DOHH2 (cell line): Measurements from ENCODE around the gene RGR.

ENCODE experiments used
- H3F3A ChIP-seq: fragments of 200-600 bp; sonication (generic), shearing (Covaris generic); 2 replicates; pipeline ENCODE4 v1.6.0; 2016; ENCODE audit warnings: antibody characterized with exemption, mild to moderate bottlenecking; ENCODE audit not compliant: control insufficient read depth, insufficient read depth
- H3K27ac ChIP-seq: fragments of 200-600 bp; sonication (generic); 2 replicates; pipeline ENCODE4 v1.5.1; 2014; ENCODE audit warnings: low read depth, mild to moderate bottlenecking, low read length, moderate library complexity
- H3K27me3 ChIP-seq: fragments of 200-600 bp; sonication (generic); 2 replicates; pipeline ENCODE4 v1.6.1; 2014; ENCODE audit warnings: mild to moderate bottlenecking, low read length, mixed read lengths; ENCODE audit not compliant: control insufficient read depth
- H3K36me3 ChIP-seq: fragments of 200-600 bp; sonication (generic); 2 replicates; pipeline ENCODE4 v1.6.1; 2014; ENCODE audit warnings: mild to moderate bottlenecking, low read length, moderate library complexity, mixed read lengths; ENCODE audit not compliant: control insufficient read depth
- H3K4me1 ChIP-seq: fragments of 200-600 bp; sonication (generic); 2 replicates; pipeline ENCODE4 v1.6.1; 2014; ENCODE audit warnings: mild to moderate bottlenecking, low read length, mixed read lengths; ENCODE audit not compliant: control insufficient read depth
- H3K4me2 ChIP-seq: fragments of 200-600 bp; sonication (generic); 2 replicates; pipeline ENCODE4 v1.6.0; 2014; ENCODE audit warnings: mild to moderate bottlenecking, low read length, moderate library complexity
- H3K4me3 ChIP-seq: fragments of 200-600 bp; sonication (generic); 2 replicates; pipeline ENCODE4 v1.5.1; 2014; ENCODE audit warnings: mild to moderate bottlenecking, low read length, mixed read lengths
- H3K79me2 ChIP-seq: fragments of 200-600 bp; sonication (generic); 2 replicates; pipeline ENCODE4 v1.6.1; 2014; ENCODE audit warnings: mild to moderate bottlenecking, low read length, mixed read lengths; ENCODE audit not compliant: control insufficient read depth
- H3K9me2 ChIP-seq: fragments of 200-600 bp; sonication (generic); replicated peaks from 2 replicates; pipeline ENCODE4 v1.6.1; 2014; ENCODE audit warnings: mild to moderate bottlenecking, low read length, mixed read lengths; ENCODE audit not compliant: control insufficient read depth
- H3K9me3 ChIP-seq: fragments of 200-600 bp; sonication (generic); 2 replicates; pipeline ENCODE4 v1.6.1; 2014; ENCODE audit warnings: antibody characterized with exemption, low read length, mixed read lengths; ENCODE audit not compliant: control insufficient read depth, insufficient read depth
- H4K20me1 ChIP-seq: fragments of 200-600 bp; sonication (generic); 2 replicates; pipeline ENCODE4 v1.6.0; 2014; ENCODE audit warnings: low read depth, mild to moderate bottlenecking, antibody characterized with exemption, low read length, moderate library complexity; ENCODE audit not compliant: control insufficient read depth, insufficient read depth
- CTCF ChIP-seq: fragments of 200-600 bp; sonication (generic); IDR thresholded peaks from one replicate; pipeline ENCODE4 v1.5.1; 2014; ENCODE audit warnings: antibody characterized with exemption, mild to moderate bottlenecking, low read depth, low read length; ENCODE audit not compliant: poor library complexity, severe bottlenecking
- EZH2phosphoT487 ChIP-seq: fragments of 200-600 bp; sonication (generic); IDR thresholded peaks from 2 replicates; pipeline ENCODE4 v1.6.1; 2017; ENCODE audit warnings: borderline replicate concordance, mild to moderate bottlenecking, antibody characterized with exemption, low read length, moderate library complexity, mixed read lengths

The RGR gene

GRCh38 chr10:84226616-84227015, 18.2 kb upstream of the RGR start:
- no peak overlapping the region for H3K4me2 ChIP-seq
- no peaks in the 10 kb centered on the region for H3K4me1 ChIP-seq
- TF ChIP-seq CTCF (no peak), EZH2phosphoT487 (no peak)

GRCh38 chr10:84227810-84228209, 17.0 kb upstream of the RGR start:
- peaks cover 2% of the 10 kb centered on the region; the same call in 1 of the 2 replicates for H3K27me3 ChIP-seq
- H3F3A ChIP-seq: no peaks in the 10 kb centered on the region
- H3K4me3 ChIP-seq: no peak overlapping the region
- no peak for TF ChIP-seq EZH2phosphoT487
- TF ChIP-seq CTCF: no peak
- H3K79me2 ChIP-seq: no peaks in the 10 kb centered on the region
- H3K4me2 ChIP-seq: no peak overlapping the region
- H4K20me1 ChIP-seq: no peaks in the 10 kb centered on the region
- no peaks in the 10 kb centered on the region for H3K36me3 ChIP-seq
- no peak overlapping the region for H3K27ac ChIP-seq
- H3K9me2 ChIP-seq: no peaks in the 10 kb centered on the region
- H3K9me3 ChIP-seq: no peaks in the 10 kb centered on the region
- H3K4me1 ChIP-seq: no peaks in the 10 kb centered on the region

More at GRCh38 chr10:84226616-84227015, 18.2 kb upstream of the RGR start:
- no peaks in the 10 kb centered on the region for H3K79me2 ChIP-seq
- no peak overlapping the region for H3K27ac ChIP-seq
- H3K9me3 ChIP-seq: no peaks in the 10 kb centered on the region
- H3K4me3 ChIP-seq: no peak overlapping the region
- no peaks in the 10 kb centered on the region for H3K36me3 ChIP-seq
- H3F3A ChIP-seq: no peaks in the 10 kb centered on the region
- H4K20me1 ChIP-seq: no peaks in the 10 kb centered on the region
- peaks cover 2% of the 10 kb centered on the region; the same call in 1 of the 2 replicates for H3K27me3 ChIP-seq
- no peaks in the 10 kb centered on the region for H3K9me2 ChIP-seq

GRCh38 chr10:84230359-84230758, 14.5 kb upstream of the RGR start:
- no peaks in the 10 kb centered on the region for H3K36me3 ChIP-seq
- peaks cover 2% of the 10 kb centered on the region; the same call in 1 of the 2 replicates for H3K27me3 ChIP-seq
- no peaks in the 10 kb centered on the region for H4K20me1 ChIP-seq
- H3K4me2 ChIP-seq: no peak overlapping the region
- TF ChIP-seq CTCF (no peak), EZH2phosphoT487 (no peak)
- H3K4me1 ChIP-seq: no peaks in the 10 kb centered on the region
- H3K79me2 ChIP-seq: no peaks in the 10 kb centered on the region
- H3K27ac ChIP-seq: no peak overlapping the region
- H3K4me3 ChIP-seq: no peak overlapping the region
- H3K9me3 ChIP-seq: no peaks in the 10 kb centered on the region
- H3K9me2 ChIP-seq: no peaks in the 10 kb centered on the region
- H3F3A ChIP-seq: no peaks in the 10 kb centered on the region

- no peaks in the 10 kb centered on the region for H3K9me2 ChIP-seq
- no peaks in the 10 kb centered on the region for H3K27me3 ChIP-seq
- H3K36me3 ChIP-seq: no peaks in the 10 kb centered on the region
- H3F3A ChIP-seq: no peaks in the 10 kb centered on the region
- no peaks in the 10 kb centered on the region for H3K9me3 ChIP-seq
- H3K4me2 ChIP-seq: no peak overlapping the region
- H3K4me3 ChIP-seq: no peak overlapping the region
- H4K20me1 ChIP-seq: no peaks in the 10 kb centered on the region
- no peaks in the 10 kb centered on the region for H3K79me2 ChIP-seq
- no peak overlapping the region for H3K27ac ChIP-seq
- H3K4me1 ChIP-seq: no peaks in the 10 kb centered on the region
- TF ChIP-seq CTCF (no peak), EZH2phosphoT487 (no peak)
Measured at GRCh38 chr10:84232376-84232775, 12.5 kb upstream of the RGR start.
